ENCODE data around the gene BBIP1.
A peak's percentile ranks its signal among the peaks of the same experiment; 100 is the strongest.

BBIP1 gene

DNA sequence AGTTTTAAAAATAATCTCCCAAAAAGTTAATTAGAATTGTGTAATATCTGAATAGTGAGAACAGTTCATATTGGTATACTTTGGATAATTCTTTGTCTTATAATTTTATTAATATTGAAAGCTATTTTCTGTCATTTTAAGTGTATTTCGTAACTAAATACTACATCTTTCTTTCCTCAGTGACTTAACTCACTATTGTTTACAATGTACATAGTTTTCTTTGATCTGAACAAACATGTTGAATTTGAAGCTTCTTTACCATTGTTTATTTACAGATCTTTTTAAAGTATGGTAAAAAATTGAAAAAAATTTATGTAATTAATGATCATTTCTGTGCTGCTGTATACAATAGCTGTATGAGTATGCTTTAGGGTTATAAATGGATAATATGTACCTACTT, 42.2 kb downstream of the BBIP1 start:
- peaks cover 3% of the 10 kb centered on the region; the same call in 1 of the 2 replicates for H3F3A ChIP-seq (ENCODE audit: control insufficient read depth, insufficient read depth)
- H3K9me3 ChIP-seq (ENCODE audit: control insufficient read depth, insufficient read depth, low read length), result no peaks in the 10 kb centered on the region
- TF ChIP-seq, protein P1, sequence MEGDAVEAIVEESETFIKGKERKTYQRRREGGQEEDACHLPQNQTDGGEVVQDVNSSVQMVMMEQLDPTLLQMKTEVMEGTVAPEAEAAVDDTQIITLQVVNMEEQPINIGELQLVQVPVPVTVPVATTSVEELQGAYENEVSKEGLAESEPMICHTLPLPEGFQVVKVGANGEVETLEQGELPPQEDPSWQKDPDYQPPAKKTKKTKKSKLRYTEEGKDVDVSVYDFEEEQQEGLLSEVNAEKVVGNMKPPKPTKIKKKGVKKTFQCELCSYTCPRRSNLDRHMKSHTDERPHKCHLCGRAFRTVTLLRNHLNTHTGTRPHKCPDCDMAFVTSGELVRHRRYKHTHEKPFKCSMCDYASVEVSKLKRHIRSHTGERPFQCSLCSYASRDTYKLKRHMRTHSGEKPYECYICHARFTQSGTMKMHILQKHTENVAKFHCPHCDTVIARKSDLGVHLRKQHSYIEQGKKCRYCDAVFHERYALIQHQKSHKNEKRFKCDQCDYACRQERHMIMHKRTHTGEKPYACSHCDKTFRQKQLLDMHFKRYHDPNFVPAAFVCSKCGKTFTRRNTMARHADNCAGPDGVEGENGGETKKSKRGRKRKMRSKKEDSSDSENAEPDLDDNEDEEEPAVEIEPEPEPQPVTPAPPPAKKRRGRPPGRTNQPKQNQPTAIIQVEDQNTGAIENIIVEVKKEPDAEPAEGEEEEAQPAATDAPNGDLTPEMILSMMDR (IDR thresholded peaks at IDR 0.05; ENCODE audit: low read depth, low read length, poor library complexity, severe bottlenecking), result no peak
- TF ChIP-seq EZH2phosphoT487 (IDR thresholded peaks at IDR 0.05; ENCODE audit: borderline replicate concordance, low read length), result no peak
- peaks cover 75% of the 10 kb centered on the region for H3K36me3 ChIP-seq (ENCODE audit: control insufficient read depth, low read length)
- H3K27me3 ChIP-seq (ENCODE audit: control insufficient read depth, low read length), result no peaks in the 10 kb centered on the region
- peaks cover 22% of the 10 kb centered on the region for H3K4me1 ChIP-seq (ENCODE audit: control insufficient read depth, low read length)
- H3K4me2 ChIP-seq (ENCODE audit: low read length), result no peak overlapping the region
- H3K9me2 ChIP-seq (replicated peaks; ENCODE audit: control insufficient read depth, low read length), result no peaks in the 10 kb centered on the region
- H3K79me2 ChIP-seq (ENCODE audit: control insufficient read depth, low read length), result peaks cover 50% of the 10 kb centered on the region
- H3K4me3 ChIP-seq (ENCODE audit: low read length), result no peak overlapping the region
- no peaks in the 10 kb centered on the region for H4K20me1 ChIP-seq (ENCODE audit: control insufficient read depth, insufficient read depth, low read depth, low read length)
- H3K27ac ChIP-seq (ENCODE audit: low read depth, low read length), result no peak overlapping the region

DNA sequence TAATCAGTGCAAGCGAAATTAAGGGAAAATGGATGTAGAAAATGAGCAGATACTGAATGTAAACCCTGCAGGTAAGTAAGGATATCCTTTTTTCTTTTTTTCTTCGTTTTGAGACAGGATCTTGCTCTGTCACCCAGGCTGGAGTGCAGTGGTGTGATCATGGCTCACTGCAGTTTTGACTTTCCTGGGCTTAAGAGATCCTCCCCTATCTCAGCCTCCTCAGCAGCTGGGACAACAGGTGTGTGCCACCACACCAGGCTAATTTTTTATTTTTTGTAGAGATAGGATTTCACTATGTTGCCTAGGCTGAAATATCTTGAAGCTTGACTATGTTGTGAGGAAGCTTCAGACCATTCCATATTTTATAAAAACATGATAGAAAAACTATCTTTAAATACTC, 43.0 kb downstream of the BBIP1 start:
- no peak overlapping the region for H3K4me2 ChIP-seq (ENCODE audit: low read length)
- no peak overlapping the region for H3K27ac ChIP-seq (ENCODE audit: low read depth, low read length)
- peaks cover 27% of the 10 kb centered on the region for H3K4me1 ChIP-seq (ENCODE audit: control insufficient read depth, low read length)
- H3K9me2 ChIP-seq (replicated peaks; ENCODE audit: control insufficient read depth, low read length), result no peaks in the 10 kb centered on the region
- H3K36me3 ChIP-seq (ENCODE audit: control insufficient read depth, low read length), result peaks cover 67% of the 10 kb centered on the region
- TF ChIP-seq, protein P1 (IDR thresholded peaks at IDR 0.05; ENCODE audit: low read depth, low read length, poor library complexity, severe bottlenecking), result no peak
- TF ChIP-seq EZH2phosphoT487 (IDR thresholded peaks at IDR 0.05; ENCODE audit: borderline replicate concordance, low read length), result no peak
- no peaks in the 10 kb centered on the region for H3K9me3 ChIP-seq (ENCODE audit: control insufficient read depth, insufficient read depth, low read length)
- H3K4me3 ChIP-seq (ENCODE audit: low read length), result no peak overlapping the region
- no peaks in the 10 kb centered on the region for H3K27me3 ChIP-seq (ENCODE audit: control insufficient read depth, low read length)
- H3F3A ChIP-seq (ENCODE audit: control insufficient read depth, insufficient read depth), result peaks cover 1% of the 10 kb centered on the region; the same call in 1 of the 2 replicates
- H4K20me1 ChIP-seq (ENCODE audit: control insufficient read depth, insufficient read depth, low read depth, low read length), result no peaks in the 10 kb centered on the region
- peaks cover 54% of the 10 kb centered on the region for H3K79me2 ChIP-seq (ENCODE audit: control insufficient read depth, low read length)

DNA sequence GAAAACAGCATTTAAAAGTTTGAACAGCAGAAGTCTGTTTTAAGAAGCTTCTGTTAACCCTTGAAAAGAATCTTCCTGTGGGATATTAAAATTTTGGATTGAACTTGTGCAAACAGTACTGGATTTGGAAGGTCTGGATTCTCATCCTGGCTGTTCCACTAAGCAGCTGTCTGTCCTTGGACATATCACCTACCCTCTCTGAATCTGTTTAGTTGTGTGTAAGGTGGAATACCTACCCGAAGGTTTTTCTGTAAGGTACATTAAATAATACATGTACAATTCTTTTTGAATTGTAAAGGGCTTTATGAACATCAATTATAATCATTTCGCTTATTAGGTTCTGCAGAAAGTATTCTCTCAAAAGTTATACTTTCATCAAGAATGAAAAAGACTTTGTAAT, 45.0 kb downstream of the BBIP1 start:
- H3K27me3 ChIP-seq (ENCODE audit: control insufficient read depth, low read length), result no peaks in the 10 kb centered on the region
- H3K4me1 ChIP-seq (ENCODE audit: control insufficient read depth, low read length), result peaks cover 48% of the 10 kb centered on the region
- peak overlapping the region; percentile 89 for H3K4me3 ChIP-seq (ENCODE audit: low read length)
- H3K4me2 ChIP-seq (ENCODE audit: low read length), result peak overlapping the region; percentile 85
- H4K20me1 ChIP-seq (ENCODE audit: control insufficient read depth, insufficient read depth, low read depth, low read length), result no peaks in the 10 kb centered on the region
- no peaks in the 10 kb centered on the region for H3K9me2 ChIP-seq (replicated peaks; ENCODE audit: control insufficient read depth, low read length)
- TF ChIP-seq EZH2phosphoT487 (IDR thresholded peaks at IDR 0.05; ENCODE audit: borderline replicate concordance, low read length), result no peak
- TF ChIP-seq, protein P1 (IDR thresholded peaks at IDR 0.05; ENCODE audit: low read depth, low read length, poor library complexity, severe bottlenecking), result no peak
- H3K27ac ChIP-seq (ENCODE audit: low read depth, low read length), result no peak overlapping the region
- peaks cover 50% of the 10 kb centered on the region for H3K36me3 ChIP-seq (ENCODE audit: control insufficient read depth, low read length)
- H3K9me3 ChIP-seq (ENCODE audit: control insufficient read depth, insufficient read depth, low read length), result no peaks in the 10 kb centered on the region
- H3K79me2 ChIP-seq (ENCODE audit: control insufficient read depth, low read length), result peaks cover 59% of the 10 kb centered on the region
- H3F3A ChIP-seq (ENCODE audit: control insufficient read depth, insufficient read depth), result 0 out of 2 replicates have a peak, but pooled peaks cover 2% of the 10 kb centered on the region
